ENCODE data around the gene LMNTD1.

DNA sequence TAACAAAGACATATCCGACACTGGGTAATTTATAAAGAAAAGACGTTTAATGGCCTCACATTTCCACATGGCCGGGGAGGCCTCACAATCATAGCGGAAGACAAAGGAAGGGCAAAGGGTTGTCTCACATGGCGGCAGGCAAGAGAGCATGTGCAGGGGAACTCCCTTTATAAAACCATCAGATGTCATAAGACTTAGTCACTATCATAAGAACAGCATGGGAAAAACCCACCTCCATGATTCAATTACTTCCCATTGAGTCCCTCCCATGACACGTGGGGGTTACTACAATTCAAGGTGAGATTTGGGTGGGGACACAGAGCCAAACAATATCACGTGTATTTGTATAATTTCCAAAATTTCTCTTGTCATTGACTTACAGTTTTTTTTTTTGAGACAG is 5.5 kb upstream of the LMNTD1 start:
- TF ChIP-seq, protein P1, sequence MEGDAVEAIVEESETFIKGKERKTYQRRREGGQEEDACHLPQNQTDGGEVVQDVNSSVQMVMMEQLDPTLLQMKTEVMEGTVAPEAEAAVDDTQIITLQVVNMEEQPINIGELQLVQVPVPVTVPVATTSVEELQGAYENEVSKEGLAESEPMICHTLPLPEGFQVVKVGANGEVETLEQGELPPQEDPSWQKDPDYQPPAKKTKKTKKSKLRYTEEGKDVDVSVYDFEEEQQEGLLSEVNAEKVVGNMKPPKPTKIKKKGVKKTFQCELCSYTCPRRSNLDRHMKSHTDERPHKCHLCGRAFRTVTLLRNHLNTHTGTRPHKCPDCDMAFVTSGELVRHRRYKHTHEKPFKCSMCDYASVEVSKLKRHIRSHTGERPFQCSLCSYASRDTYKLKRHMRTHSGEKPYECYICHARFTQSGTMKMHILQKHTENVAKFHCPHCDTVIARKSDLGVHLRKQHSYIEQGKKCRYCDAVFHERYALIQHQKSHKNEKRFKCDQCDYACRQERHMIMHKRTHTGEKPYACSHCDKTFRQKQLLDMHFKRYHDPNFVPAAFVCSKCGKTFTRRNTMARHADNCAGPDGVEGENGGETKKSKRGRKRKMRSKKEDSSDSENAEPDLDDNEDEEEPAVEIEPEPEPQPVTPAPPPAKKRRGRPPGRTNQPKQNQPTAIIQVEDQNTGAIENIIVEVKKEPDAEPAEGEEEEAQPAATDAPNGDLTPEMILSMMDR (IDR thresholded peaks at IDR 0.05): no peak
- no peak for TF ChIP-seq POLR2A (IDR thresholded peaks at IDR 0.05)
